ENCODE data around the gene TGFBR3. TPM values are rescaled to one million over a fixed set of nuclear protein-coding genes. Genes with fewer than 3 reads are reported as not detected.

Gene TGFBR3
- total RNA-seq, 2 experiments from 2014 or later = 31.5 to 36.6 TPM

DNA sequence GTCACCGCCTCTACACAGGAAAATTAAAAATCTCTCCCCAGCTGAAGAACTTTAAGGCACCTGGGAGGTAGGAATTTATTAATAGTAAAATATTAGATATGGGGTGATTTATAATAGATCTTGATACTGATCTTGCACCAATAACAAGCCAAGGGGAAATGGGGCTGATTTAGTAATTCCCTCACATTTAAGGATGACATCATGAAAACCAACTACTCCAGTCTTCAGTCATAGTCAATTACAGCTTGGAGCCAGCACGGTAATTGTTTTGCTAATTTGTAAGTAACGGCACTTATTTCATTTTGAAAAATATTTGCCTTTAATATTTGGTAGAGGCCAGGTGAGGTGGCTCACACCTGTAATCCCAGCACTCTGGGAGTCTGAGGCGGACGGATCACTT lies 92.8 kb downstream of the TGFBR3 start:
- POLR2A ChIA-PET = interaction anchor here (2.0 kb wide), 1 partner anchor 10 kb away, joined by 13 read pairs; no protein-coding TSS in a partner anchor
- Histone ChIP-seq H3K9me3 (ENCODE audit: control insufficient read depth in 1 of 2, insufficient read depth in 1 of 2, low read length in 2 of 2) (no peaks in the 10 kb centered on the region), H3K27ac (ENCODE audit: low read depth in 1 of 2, low read length in 2 of 2) (no peak overlapping the region), H3K4me3 (ENCODE audit: low read length) (no peak overlapping the region), H3K27me3 (ENCODE audit: control insufficient read depth in 1 of 2, insufficient read depth in 2 of 2, low read length in 2 of 2) (no peaks in the 10 kb centered on the region), H3K4me1 (ENCODE audit: insufficient read depth, low read length) (peaks cover 13% of the 10 kb centered on the region), H3K36me3 (ENCODE audit: insufficient read depth, low read length) (peaks cover 11% of the 10 kb centered on the region)
- H3K4me3 Mint-ChIP-seq = no peak overlapping the region
- no peak for ATAC-seq (ENCODE audit: poor library complexity)
- CTCF ChIA-PET = interaction anchor here (1.5 kb wide), 1 partner anchor 242 kb away, joined by 3 read pairs; no protein-coding TSS in a partner anchor
- no peaks in the 10 kb centered on the region for H3K9me3 Mint-ChIP-seq
- peaks cover 14% of the 10 kb centered on the region for H3K36me3 Mint-ChIP-seq (ENCODE audit: low read depth)
- H3K27ac Mint-ChIP-seq = no peak overlapping the region
- TF ChIP-seq, protein P1, sequence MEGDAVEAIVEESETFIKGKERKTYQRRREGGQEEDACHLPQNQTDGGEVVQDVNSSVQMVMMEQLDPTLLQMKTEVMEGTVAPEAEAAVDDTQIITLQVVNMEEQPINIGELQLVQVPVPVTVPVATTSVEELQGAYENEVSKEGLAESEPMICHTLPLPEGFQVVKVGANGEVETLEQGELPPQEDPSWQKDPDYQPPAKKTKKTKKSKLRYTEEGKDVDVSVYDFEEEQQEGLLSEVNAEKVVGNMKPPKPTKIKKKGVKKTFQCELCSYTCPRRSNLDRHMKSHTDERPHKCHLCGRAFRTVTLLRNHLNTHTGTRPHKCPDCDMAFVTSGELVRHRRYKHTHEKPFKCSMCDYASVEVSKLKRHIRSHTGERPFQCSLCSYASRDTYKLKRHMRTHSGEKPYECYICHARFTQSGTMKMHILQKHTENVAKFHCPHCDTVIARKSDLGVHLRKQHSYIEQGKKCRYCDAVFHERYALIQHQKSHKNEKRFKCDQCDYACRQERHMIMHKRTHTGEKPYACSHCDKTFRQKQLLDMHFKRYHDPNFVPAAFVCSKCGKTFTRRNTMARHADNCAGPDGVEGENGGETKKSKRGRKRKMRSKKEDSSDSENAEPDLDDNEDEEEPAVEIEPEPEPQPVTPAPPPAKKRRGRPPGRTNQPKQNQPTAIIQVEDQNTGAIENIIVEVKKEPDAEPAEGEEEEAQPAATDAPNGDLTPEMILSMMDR (IDR thresholded peaks at IDR 0.05) = no peak
- no peak for DNase-seq
- H3K4me1 Mint-ChIP-seq (ENCODE audit: low read depth) = peaks cover 36% of the 10 kb centered on the region
- intact Hi-C loops (cut with DNase I, micrococcal nuclease) = no loop called here
- H3K27me3 Mint-ChIP-seq = no peaks in the 10 kb centered on the region

DNA sequence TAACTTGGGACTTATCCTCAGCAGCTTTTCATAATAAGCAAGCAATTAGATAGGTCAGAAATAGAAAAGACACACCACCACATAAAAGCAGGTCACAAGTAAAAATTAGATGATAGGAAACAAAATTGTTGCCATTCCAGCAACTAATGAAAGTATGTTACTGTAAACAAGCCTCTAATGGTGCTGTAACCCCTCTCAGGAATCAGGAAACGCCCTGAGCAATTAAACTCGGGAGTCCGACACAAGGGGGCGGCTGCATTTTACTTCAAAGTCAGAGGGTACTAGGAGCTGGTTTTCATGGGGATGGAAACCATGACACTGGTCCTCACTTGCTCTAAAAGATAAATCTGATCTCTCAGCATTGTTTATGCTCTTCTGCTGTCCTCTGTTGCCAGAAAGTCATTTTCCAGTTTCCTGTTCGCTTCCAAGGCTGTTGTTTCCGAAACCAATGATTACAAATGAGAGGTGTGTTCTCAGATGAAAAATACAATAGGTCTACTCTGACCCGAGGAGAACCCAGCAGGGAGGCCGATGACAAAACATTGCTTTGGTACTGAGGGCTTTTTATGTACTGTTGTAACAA lies 93.4 kb downstream of the TGFBR3 start:
- peaks cover 36% of the 10 kb centered on the region for H3K4me1 Mint-ChIP-seq (ENCODE audit: low read depth)
- DNase-seq (no peak), ATAC-seq (ENCODE audit: poor library complexity) (no peak)
- intact Hi-C loops (cut with DNase I, micrococcal nuclease) = no loop called here
- H3K27ac Mint-ChIP-seq = peak overlapping the region; percentile 2
- peaks cover 13% of the 10 kb centered on the region for H3K4me1 ChIP-seq (ENCODE audit: insufficient read depth, low read length)
- H3K27ac ChIP-seq (ENCODE audit: low read depth in 1 of 2, low read length in 2 of 2) = no peak overlapping the region
- H3K9me3 ChIP-seq (ENCODE audit: control insufficient read depth in 1 of 2, insufficient read depth in 1 of 2, low read length in 2 of 2) = no peaks in the 10 kb centered on the region
- H3K36me3 ChIP-seq (ENCODE audit: insufficient read depth, low read length) = peaks cover 11% of the 10 kb centered on the region
- no peak overlapping the region for H3K4me3 Mint-ChIP-seq
- no peak overlapping the region for H3K4me3 ChIP-seq (ENCODE audit: low read length)
- TF ChIP-seq, protein P1 (IDR thresholded peaks at IDR 0.05) = no peak
- no peaks in the 10 kb centered on the region for H3K9me3 Mint-ChIP-seq
- H3K36me3 Mint-ChIP-seq (ENCODE audit: low read depth) = peaks cover 14% of the 10 kb centered on the region
- no peaks in the 10 kb centered on the region for H3K27me3 ChIP-seq (ENCODE audit: control insufficient read depth in 1 of 2, insufficient read depth in 2 of 2, low read length in 2 of 2)
- H3K27me3 Mint-ChIP-seq = no peaks in the 10 kb centered on the region
- POLR2A ChIA-PET = interaction anchor here (2.0 kb wide), 1 partner anchor 11 kb away, joined by 13 read pairs; no protein-coding TSS in a partner anchor
- CTCF ChIA-PET = interaction anchor here (1.5 kb wide), 1 partner anchor 241 kb away, joined by 3 read pairs; no protein-coding TSS in a partner anchor

DNA sequence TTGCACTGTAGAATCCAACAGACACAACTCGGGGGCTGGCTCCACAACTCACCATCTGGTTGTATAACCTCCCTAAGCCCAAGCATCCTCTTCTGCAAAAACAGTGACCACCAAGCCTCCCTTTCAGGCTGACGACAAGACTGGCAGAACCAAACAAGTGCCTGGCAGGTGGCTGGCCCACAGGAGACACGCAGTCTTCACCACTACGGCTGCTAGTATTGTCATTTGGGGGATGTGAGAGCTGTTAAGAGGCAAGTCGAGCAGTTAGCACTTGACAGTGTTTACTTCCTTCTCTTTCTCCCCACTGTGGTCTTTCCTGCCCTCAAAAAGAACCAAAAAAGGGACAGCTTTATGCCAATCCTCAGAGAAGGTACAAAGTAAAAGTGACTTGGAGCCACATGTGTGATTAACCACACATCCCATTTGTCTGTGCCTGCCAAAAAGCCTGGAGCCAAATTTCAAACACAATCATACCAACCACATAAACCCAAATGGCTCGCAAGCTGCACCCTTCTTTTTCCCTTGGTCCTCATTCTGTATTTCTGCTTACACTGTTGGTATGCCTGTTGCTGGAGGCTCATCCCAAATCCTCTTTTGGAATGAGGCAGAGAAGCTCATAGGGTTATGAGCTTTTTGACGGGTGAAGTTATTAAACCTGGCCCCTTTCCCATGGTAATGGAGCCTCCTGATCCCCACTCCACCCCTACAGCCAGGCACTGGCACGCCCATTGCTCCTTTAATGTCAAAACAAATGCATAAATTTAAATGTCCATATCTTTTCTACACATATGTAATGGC lies 94.1 kb downstream of the TGFBR3 start:
- Histone ChIP-seq H3K4me3 (ENCODE audit: low read length) (no peak overlapping the region), H3K27ac (ENCODE audit: low read depth in 1 of 2, low read length in 2 of 2) (no peak overlapping the region), H3K9me3 (ENCODE audit: control insufficient read depth in 1 of 2, insufficient read depth in 1 of 2, low read length in 2 of 2) (no peaks in the 10 kb centered on the region), H3K36me3 (ENCODE audit: insufficient read depth, low read length) (peaks cover 8% of the 10 kb centered on the region), H3K27me3 (ENCODE audit: control insufficient read depth in 1 of 2, insufficient read depth in 2 of 2, low read length in 2 of 2) (no peaks in the 10 kb centered on the region), H3K4me1 (ENCODE audit: insufficient read depth, low read length) (peaks cover 13% of the 10 kb centered on the region)
- H3K27ac Mint-ChIP-seq = peak overlapping the region; percentile 2
- peak in 2 of 14 experiments; percentile 20 to 55 for DNase-seq
- peaks cover 14% of the 10 kb centered on the region for H3K36me3 Mint-ChIP-seq (ENCODE audit: low read depth)
- TF ChIP-seq, protein P1 (IDR thresholded peaks at IDR 0.05) = no peak
- ATAC-seq (ENCODE audit: poor library complexity) = peak; percentile 52
- H3K9me3 Mint-ChIP-seq = no peaks in the 10 kb centered on the region
- ChIA-PET CTCF (interaction anchor here (0.5 to 1.2 kb wide), 2 partner anchors 127 to 134 kb away, joined by 3 to 5 read pairs; no protein-coding TSS in a partner anchor), POLR2A (interaction anchor here (0.6 to 2.0 kb wide), 2 partner anchors 11 to 291 kb away, joined by 3 to 13 read pairs; partner anchors contain the start of gene CDC7)
- H3K4me1 Mint-ChIP-seq (ENCODE audit: low read depth) = peaks cover 36% of the 10 kb centered on the region
- H3K4me3 Mint-ChIP-seq = peak overlapping the region; percentile 21
- intact Hi-C loops (cut with DNase I, micrococcal nuclease) = no loop called here
- H3K27me3 Mint-ChIP-seq = no peaks in the 10 kb centered on the region
